Neural progenitor cell (in vitro differentiated cells): ENCODE data around the gene IDUA.

Source experiments
- EZH2 ChIP-seq: fragments of 200-600 bp; sonication (generic); IDR thresholded peaks from 2 replicates; pipeline ENCODE4 v1.6.1; 2017; ENCODE audit warnings: antibody characterized with exemption, mild to moderate bottlenecking, moderate library complexity
- TF ChIP-seq, protein P1 (sequence below): fragments of 200-600 bp; sonication (generic); IDR thresholded peaks from 2 replicates; pipeline ENCODE4 v1.5.1; 2017; ENCODE audit warnings: antibody characterized with exemption, mild to moderate bottlenecking

- TF ChIP-seq, protein P1, sequence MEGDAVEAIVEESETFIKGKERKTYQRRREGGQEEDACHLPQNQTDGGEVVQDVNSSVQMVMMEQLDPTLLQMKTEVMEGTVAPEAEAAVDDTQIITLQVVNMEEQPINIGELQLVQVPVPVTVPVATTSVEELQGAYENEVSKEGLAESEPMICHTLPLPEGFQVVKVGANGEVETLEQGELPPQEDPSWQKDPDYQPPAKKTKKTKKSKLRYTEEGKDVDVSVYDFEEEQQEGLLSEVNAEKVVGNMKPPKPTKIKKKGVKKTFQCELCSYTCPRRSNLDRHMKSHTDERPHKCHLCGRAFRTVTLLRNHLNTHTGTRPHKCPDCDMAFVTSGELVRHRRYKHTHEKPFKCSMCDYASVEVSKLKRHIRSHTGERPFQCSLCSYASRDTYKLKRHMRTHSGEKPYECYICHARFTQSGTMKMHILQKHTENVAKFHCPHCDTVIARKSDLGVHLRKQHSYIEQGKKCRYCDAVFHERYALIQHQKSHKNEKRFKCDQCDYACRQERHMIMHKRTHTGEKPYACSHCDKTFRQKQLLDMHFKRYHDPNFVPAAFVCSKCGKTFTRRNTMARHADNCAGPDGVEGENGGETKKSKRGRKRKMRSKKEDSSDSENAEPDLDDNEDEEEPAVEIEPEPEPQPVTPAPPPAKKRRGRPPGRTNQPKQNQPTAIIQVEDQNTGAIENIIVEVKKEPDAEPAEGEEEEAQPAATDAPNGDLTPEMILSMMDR, result no peak
- TF ChIP-seq EZH2, result no peak
Measured at GRCh38 chr4:993111-994029, 6.5 kb downstream of the IDUA start, which contains the start of gene SLC26A1.
